Measurements from ENCODE around the gene BCKDK. TPM values are rescaled to one million over a fixed set of nuclear protein-coding genes. Genes with fewer than 3 reads are reported as not detected.

BCKDK gene
- 31.2 and 31.8 TPM in 2 replicates for total RNA-seq (2014; rRNA removed; shearing (Covaris generic))

DNA sequence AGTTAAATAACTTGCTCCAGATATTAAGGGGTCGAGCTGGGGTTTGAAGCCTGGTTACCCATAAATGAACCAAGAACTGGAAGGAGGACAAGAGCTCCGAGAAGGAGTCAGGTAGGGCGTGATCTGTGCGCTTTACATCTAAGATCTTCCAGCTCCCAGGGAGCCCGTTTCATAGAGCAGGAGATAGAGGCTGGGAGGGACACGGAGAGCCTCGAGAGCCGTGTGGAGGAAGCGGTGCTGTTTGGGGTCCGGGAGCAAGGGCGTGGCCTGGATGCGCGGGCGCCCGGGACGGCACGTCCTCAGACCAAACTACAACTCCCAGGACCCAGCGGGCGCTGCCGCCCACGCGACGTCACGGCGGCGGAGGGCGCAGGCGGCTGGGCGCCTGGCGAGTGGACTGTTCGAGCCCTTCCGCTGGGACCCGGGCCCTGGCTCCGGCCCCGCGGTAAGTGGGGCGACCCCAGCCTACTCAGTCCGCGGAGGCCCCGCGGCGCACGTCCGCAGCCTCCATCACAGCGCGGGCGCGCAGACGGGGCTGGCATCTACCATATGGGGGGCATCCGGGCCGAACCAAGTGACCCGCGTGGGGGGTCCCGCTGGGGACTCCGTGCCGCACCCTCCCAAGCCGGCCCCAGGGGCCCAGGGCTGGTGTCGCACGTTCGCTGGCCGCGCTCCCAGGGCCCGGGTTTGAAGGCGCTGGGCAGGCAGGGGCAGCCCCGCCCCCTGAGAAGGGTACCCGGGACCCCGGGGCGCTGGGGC, at the start of gene BCKDK:
BCKDK (plus strand) TSS at position 352 of the 759 bp plus-strand sequence. CDS start 838 bp downstream, outside the sequence.
- Histone ChIP-seq H3K9me3 (replicated peaks) (no peaks in the 10 kb centered on the region), H3K36me3 (peaks cover 28% of the 10 kb centered on the region), H3K4me3 (peak within 1 kb of the TSS; percentile 80), H3K4me1 (peaks cover 22% of the 10 kb centered on the region), H3K27ac (peak within 1 kb of the TSS; percentile 59), H3K27me3 (no peaks in the 10 kb centered on the region)
- DNase-seq: peak; percentile 86 to 87

DNA sequence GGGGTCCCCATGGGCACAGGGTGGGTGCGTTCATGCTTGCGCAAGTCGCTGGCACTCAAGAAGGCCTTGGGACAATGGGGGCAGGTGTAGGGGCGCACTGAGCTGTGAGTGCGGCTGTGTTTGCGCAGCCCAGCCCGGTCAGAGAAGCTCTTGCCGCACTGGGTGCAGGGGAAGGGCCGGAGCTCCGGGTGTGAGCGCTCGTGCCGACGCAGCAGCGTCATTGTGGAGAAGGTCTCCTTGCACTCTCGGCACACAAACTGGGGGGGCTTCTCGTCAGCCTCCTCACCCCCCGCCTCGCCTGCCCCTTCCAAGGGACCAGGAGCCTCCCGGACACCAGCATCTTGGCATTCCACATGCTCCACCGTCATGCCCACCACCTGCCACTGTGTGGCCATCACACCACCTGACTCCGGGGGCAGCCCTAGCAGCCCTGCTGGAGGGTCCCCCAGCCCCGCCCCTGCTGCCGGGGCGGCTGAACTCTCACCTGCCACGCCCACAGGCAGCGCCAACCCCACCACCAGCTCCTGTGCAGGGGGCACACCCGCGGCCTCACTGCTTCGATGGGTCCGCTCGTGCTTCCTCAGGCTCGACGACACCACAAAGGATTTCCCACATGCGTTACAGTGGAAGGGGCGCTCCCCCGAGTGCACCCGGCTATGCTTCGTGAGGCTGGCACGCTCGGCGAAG, 46.9 kb upstream of the BCKDK start:
- Histone ChIP-seq H3K9me3 (replicated peaks) (no peaks in the 10 kb centered on the region), H3K27me3 (no peaks in the 10 kb centered on the region), H3K4me1 (peaks cover 22% of the 10 kb centered on the region), H3K4me3 (no peak overlapping the region), H3K36me3 (peaks cover 57% of the 10 kb centered on the region), H3K27ac (no peak overlapping the region)
- DNase-seq: no peak

- H3K36me3 ChIP-seq: peaks cover 60% of the 10 kb centered on the region
- DNase-seq: no peak
- H3K4me3 ChIP-seq: no peak overlapping the region
- H3K9me3 ChIP-seq (replicated peaks): no peaks in the 10 kb centered on the region
- no peak overlapping the region for H3K27ac ChIP-seq
- H3K4me1 ChIP-seq: peaks cover 24% of the 10 kb centered on the region
- H3K27me3 ChIP-seq: no peaks in the 10 kb centered on the region
These were observed 46.3 kb upstream of the BCKDK start for GRCh38 chr16:31061813-31062440.

DNA sequence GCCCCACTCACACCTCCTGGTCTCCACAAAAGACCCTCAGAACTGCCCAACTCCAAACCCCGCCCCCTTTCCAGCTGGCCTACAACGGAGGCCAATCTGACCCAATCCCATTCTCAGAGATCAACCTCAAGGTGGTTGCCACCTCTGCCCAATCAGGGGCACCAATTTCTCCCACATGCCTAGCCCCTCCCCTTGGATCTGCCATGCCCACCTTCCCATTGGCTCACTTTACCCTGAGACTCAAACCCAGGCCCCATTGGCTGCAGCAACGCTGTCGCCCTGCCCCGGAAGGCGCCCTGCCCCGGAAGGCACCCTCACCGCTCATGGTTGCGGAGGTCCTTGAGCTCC, 44.7 kb upstream of the BCKDK start:
- Histone ChIP-seq H3K27ac (peak overlapping the region; percentile 91), H3K4me1 (peaks cover 24% of the 10 kb centered on the region), H3K9me3 (replicated peaks) (no peaks in the 10 kb centered on the region), H3K27me3 (no peaks in the 10 kb centered on the region), H3K36me3 (peaks cover 55% of the 10 kb centered on the region), H3K4me3 (no peak overlapping the region)
- no peak for DNase-seq

- H3K4me3 ChIP-seq: no peak overlapping the region
These were observed 44.2 kb upstream of the BCKDK start for GRCh38 chr16:31063843-31064611.

GRCh38 chr16:31064882-31065461, 43.2 kb upstream of the BCKDK start:
- peak; percentile 99 to 100 for DNase-seq
- no peak overlapping the region for H3K4me3 ChIP-seq
- H3K27ac ChIP-seq: peak overlapping the region; percentile 91
- peaks cover 24% of the 10 kb centered on the region for H3K4me1 ChIP-seq
- no peaks in the 10 kb centered on the region for H3K27me3 ChIP-seq
- H3K36me3 ChIP-seq: peaks cover 43% of the 10 kb centered on the region
- no peaks in the 10 kb centered on the region for H3K9me3 ChIP-seq (replicated peaks)

More at GRCh38 chr16:31063843-31064611, 44.2 kb upstream of the BCKDK start:
- H3K27ac ChIP-seq: peak overlapping the region; percentile 91
- no peak for DNase-seq
- no peaks in the 10 kb centered on the region for H3K27me3 ChIP-seq
- H3K4me1 ChIP-seq: peaks cover 24% of the 10 kb centered on the region
- H3K9me3 ChIP-seq (replicated peaks): no peaks in the 10 kb centered on the region
- H3K36me3 ChIP-seq: peaks cover 50% of the 10 kb centered on the region

GRCh38 chr16:31067342-31067741, 40.8 kb upstream of the BCKDK start:
- H3K4me1 ChIP-seq: peaks cover 31% of the 10 kb centered on the region
- H3K36me3 ChIP-seq: peaks cover 20% of the 10 kb centered on the region
- no peak overlapping the region for H3K27ac ChIP-seq
- no peaks in the 10 kb centered on the region for H3K9me3 ChIP-seq (replicated peaks)
- no peaks in the 10 kb centered on the region for H3K27me3 ChIP-seq
- H3K4me3 ChIP-seq: no peak overlapping the region
- DNase-seq: no peak

GRCh38 chr16:31071861-31072260, 36.3 kb upstream of the BCKDK start:
- Histone ChIP-seq H3K4me3 (peak overlapping the region; percentile 94), H3K27ac (peak overlapping the region; percentile 98), H3K27me3 (no peaks in the 10 kb centered on the region), H3K9me3 (replicated peaks) (no peaks in the 10 kb centered on the region), H3K4me1 (peaks cover 7% of the 10 kb centered on the region), H3K36me3 (peaks cover 9% of the 10 kb centered on the region)
- DNase-seq: peak; percentile 93 to 99

GRCh38 chr16:31072540-31073141, 35.5 kb upstream of the BCKDK start:
- Histone ChIP-seq H3K36me3 (peaks cover 12% of the 10 kb centered on the region), H3K27me3 (no peaks in the 10 kb centered on the region), H3K4me1 (peaks cover 7% of the 10 kb centered on the region), H3K27ac (peak overlapping the region; percentile 98), H3K9me3 (replicated peaks) (no peaks in the 10 kb centered on the region), H3K4me3 (peak overlapping the region; percentile 94)
- peak; percentile 40 to 70 for DNase-seq

DNA sequence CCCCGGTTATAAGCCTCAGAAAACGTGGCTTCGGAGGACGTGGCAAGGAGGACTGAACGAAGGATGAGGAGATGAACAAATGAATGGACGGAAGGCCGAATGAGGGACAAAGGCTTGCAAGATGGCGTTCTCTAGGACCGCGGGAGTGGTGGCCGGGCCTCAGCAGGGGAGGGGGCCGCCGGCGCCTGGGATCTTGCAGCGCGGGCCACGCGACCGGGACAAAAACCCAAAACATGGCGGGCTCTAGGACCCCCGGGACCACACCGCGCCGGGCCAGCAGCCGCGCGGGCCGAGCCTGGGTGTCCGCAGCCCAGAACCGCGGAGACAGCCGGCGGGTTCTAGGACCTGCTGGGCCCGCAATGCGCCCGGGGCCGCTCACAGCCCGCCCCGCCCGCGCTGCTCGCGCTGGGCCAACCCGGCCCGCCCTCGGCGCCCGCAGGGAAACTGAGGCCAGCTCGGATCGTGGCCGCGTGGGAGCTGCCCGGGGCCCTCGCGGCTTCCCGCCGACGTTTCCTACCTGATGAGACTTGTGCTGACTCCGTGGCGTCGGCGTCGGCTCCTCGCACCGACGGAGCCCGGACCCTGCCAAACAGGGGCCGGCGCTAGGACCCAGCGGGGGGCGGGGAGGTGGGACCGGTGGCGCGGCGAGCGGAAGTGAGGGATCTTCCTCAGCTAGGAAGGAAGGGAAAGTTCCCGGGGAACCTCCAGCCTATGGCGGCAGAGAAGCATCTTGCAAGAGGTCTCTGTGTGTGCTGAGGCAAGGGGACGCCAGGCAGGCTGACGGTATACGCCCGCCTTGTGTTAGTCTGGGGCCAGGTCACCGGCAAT, 34.8 kb upstream of the BCKDK start:
- Histone ChIP-seq H3K27ac (peak overlapping the region; percentile 98), H3K27me3 (no peaks in the 10 kb centered on the region), H3K36me3 (peaks cover 17% of the 10 kb centered on the region), H3K4me3 (peak overlapping the region; percentile 94), H3K4me1 (peaks cover 7% of the 10 kb centered on the region), H3K9me3 (replicated peaks) (no peaks in the 10 kb centered on the region)
- DNase-seq: peak; percentile 92 to 93

- Histone ChIP-seq H3K27me3 (no peaks in the 10 kb centered on the region), H3K36me3 (peaks cover 26% of the 10 kb centered on the region), H3K4me1 (peaks cover 7% of the 10 kb centered on the region), H3K9me3 (replicated peaks) (no peaks in the 10 kb centered on the region), H3K4me3 (peak within 1 kb of the TSS; percentile 94), H3K27ac (peak within 1 kb of the TSS; percentile 98)
- peak; percentile 98 to 99 for DNase-seq
These were observed 34.0 kb upstream of the BCKDK start, which contains the start of the genes ZNF646 and ZNF668 for GRCh38 chr16:31073970-31074813. Gene ZNF646 (plus strand): TSS chr16:31074422. CDS start chr16:31076325, 1,903 bp downstream. Gene ZNF668 (minus strand): TSS chr16:31074240. CDS start chr16:31064459, 9,781 bp downstream.

GRCh38 chr16:31074814-31075183, 33.4 kb upstream of the BCKDK start:
- no peak for DNase-seq
- Histone ChIP-seq H3K4me1 (peaks cover 7% of the 10 kb centered on the region), H3K4me3 (peak overlapping the region; percentile 94), H3K27ac (peak overlapping the region; percentile 98), H3K9me3 (replicated peaks) (no peaks in the 10 kb centered on the region), H3K27me3 (no peaks in the 10 kb centered on the region), H3K36me3 (peaks cover 32% of the 10 kb centered on the region)
